Effector memory CD4-positive, alpha-beta T cell (primary cell): ENCODE results near the gene MEIS1.

Source experiments
- DNase-seq, 3 donors: peaks; one replicate each; pipeline ENCODE4 v3.0.0-alpha.2; 2020
- H3K27ac ChIP-seq: 2 replicates; pipeline ENCODE4 v1.7.0; 2013; ENCODE audit warnings: mild to moderate bottlenecking, low read length, moderate library complexity; ENCODE audit not compliant: insufficient read depth, poor library complexity, severe bottlenecking
- H3K27me3 ChIP-seq: replicated peaks from 2 replicates; pipeline ENCODE4 v1.7.0; 2013; ENCODE audit warnings: mild to moderate bottlenecking, low read length; ENCODE audit not compliant: insufficient read depth, control insufficient read depth, poor library complexity, severe bottlenecking
- H3K36me3 ChIP-seq: 2 replicates; pipeline ENCODE4 v1.7.0; 2013; ENCODE audit warnings: mild to moderate bottlenecking, low read length, moderate library complexity; ENCODE audit not compliant: control insufficient read depth, insufficient read depth
- H3K4me1 ChIP-seq: 2 replicates; pipeline ENCODE4 v1.7.0; 2013; ENCODE audit warnings: low read length, mild to moderate bottlenecking; ENCODE audit not compliant: control insufficient read depth, insufficient read depth, poor library complexity, severe bottlenecking
- H3K4me3 ChIP-seq: 2 replicates; pipeline ENCODE4 v1.7.0; 2013; ENCODE audit warnings: low read length, low read depth, mild to moderate bottlenecking; ENCODE audit not compliant: insufficient read depth, poor library complexity, severe bottlenecking
- H3K9me3 ChIP-seq: 2 replicates; pipeline ENCODE4 v1.7.0; 2013; ENCODE audit warnings: mild to moderate bottlenecking, low read length, moderate library complexity; ENCODE audit not compliant: control insufficient read depth

The MEIS1 gene

DNA sequence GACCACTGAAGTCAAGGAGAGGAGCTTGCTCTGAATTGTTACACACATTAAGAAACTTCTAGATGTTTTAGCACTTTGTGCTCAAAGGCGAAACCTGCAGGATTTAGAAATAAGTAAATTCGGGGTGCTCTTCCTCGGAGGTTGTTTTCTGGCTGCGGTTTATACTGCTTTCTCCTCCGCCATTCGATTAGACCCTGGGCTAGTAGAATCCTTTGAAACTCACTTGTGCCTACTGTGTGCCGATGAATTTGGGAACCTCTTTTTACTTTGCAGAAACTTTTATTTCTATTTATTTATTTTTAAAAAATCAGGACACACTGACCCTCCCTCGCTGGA, 3.5 kb downstream of the MEIS1 start:
- no peak for DNase-seq
- H3K36me3 ChIP-seq = no peaks in the 10 kb centered on the region
- peaks cover 12% of the 10 kb centered on the region for H3K4me1 ChIP-seq
- no peaks in the 10 kb centered on the region for H3K9me3 ChIP-seq
- no peak overlapping the region for H3K27ac ChIP-seq
- H3K4me3 ChIP-seq = no peak overlapping the region
- peaks cover 25% of the 10 kb centered on the region for H3K27me3 ChIP-seq

DNA sequence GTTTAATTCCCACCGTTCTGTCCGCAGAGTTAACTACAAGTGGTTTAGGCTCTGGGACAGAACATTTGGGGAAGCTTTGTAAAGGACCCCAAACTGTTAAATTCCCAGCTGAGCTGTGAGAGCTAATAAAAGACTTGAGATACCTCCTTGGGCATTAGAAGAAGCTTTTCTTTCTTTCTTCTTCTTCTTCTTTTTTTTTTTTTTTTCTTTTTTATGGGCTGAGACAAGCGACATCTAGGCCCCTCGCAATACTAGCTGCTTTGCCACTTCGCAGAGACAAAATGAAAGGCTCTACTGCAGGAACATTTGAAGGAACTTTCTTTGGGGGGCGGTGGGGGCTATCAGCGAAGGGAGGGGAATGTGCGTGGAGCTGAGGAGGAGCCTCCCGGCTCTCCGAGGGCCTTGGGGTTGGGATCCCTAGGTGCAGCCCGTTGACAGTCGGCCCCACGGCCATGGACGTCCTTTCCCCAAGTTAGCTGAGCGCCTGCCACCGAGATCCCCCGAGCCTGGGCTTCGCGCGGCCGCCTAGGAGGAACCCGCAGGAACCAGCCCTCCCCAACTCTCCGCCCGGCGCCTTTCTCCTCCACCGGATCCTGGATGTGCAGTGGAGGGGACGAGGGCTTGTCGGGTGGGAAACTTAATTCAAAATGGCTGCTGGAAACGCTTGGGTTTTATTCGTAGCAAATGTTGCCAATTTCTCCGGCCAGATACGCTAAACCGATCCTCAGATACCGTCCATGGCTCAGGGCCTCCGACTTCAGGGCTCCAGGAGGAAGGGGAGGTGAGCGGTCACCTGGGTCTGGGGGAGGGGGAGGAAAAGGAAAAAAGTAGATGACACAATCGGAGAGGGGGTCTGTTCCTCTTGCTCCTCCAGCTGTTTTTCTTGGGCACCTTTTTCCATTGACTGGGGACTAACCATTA, 4.2 kb downstream of the MEIS1 start:
- Histone ChIP-seq H3K27ac (no peak overlapping the region), H3K9me3 (no peaks in the 10 kb centered on the region), H3K27me3 (peaks cover 25% of the 10 kb centered on the region), H3K4me1 (peaks cover 8% of the 10 kb centered on the region), H3K4me3 (no peak overlapping the region), H3K36me3 (no peaks in the 10 kb centered on the region)
- no peak for DNase-seq

DNA sequence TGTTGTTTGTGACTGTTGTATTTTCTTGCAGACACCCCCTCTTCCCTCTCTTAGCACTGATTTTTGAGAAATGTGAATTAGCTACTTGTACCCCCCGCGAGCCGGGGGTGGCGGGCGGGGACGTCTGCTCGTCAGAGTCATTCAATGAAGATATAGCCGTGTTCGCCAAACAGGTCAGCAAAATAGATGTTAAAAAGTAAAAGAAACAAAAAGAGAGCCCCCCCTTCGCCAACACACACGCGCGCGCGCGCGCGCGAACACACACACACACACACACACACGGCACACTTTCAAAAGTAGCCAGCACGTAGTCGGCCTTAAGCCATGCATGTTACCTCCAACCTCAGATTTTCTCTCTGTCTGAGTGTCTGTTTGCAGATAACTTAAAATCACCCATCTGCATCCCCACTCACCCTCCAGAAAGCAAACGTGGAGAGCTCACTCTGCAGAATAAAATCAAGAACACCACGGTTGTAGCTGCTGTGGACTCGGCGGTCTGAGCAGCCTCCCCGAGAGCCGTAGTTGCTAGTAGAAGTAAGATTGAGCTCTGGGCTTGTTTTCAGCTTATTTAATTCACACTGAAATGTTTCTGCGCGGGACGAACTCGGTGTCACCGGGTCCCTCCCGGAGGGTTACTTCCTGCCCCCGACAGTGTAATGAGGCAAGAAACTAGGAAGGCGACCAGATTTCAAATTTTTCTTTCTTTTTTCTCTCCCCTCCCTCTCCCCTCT, 5.1 kb downstream of the MEIS1 start:
- Histone ChIP-seq H3K36me3 (no peaks in the 10 kb centered on the region), H3K27me3 (peaks cover 24% of the 10 kb centered on the region), H3K4me3 (no peak overlapping the region), H3K27ac (no peak overlapping the region), H3K4me1 (peaks cover 5% of the 10 kb centered on the region), H3K9me3 (no peaks in the 10 kb centered on the region)
- no peak for DNase-seq

DNA sequence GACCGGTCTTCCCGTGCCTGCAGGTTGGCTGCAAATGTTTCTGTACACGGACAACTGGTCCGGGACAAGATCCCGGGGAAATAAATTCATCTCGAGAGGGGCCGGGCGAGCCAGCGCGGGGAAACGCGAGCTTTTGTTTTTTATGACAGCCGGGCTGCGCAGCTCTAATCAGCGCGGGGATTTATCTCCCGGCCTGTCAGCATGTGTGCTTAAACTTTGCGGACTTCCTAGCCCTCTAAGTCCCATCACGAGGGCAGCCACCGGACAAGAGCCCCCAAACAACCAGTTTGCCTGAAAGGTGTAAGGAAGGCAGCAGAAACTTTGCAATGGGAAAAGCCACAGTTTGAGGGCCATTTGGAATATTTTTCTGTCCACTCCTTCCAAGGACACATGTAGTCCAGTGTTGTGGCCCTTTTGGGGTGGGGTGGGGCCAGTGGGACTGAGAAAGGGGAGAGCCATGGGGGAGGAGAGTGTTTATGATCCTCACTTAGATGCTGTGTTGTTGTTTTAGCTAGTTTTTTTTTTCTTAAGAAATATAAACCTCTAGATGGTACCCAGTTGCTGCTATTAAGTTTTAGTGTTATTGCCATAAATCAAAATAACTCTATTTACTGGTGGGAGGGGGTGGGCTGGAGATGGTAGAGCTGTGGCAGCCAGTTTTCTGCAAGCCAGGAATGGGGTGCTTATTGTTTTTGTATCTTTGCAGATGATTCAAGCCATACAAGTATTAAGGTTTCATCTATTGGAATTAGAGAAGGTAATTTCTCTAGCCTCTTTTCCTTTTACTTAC, 6.0 kb downstream of the MEIS1 start:
- Histone ChIP-seq H3K36me3 (no peaks in the 10 kb centered on the region), H3K27me3 (peaks cover 24% of the 10 kb centered on the region), H3K4me3 (no peak overlapping the region), H3K27ac (no peak overlapping the region), H3K9me3 (no peaks in the 10 kb centered on the region), H3K4me1 (no peaks in the 10 kb centered on the region)
- no peak for DNase-seq

DNA sequence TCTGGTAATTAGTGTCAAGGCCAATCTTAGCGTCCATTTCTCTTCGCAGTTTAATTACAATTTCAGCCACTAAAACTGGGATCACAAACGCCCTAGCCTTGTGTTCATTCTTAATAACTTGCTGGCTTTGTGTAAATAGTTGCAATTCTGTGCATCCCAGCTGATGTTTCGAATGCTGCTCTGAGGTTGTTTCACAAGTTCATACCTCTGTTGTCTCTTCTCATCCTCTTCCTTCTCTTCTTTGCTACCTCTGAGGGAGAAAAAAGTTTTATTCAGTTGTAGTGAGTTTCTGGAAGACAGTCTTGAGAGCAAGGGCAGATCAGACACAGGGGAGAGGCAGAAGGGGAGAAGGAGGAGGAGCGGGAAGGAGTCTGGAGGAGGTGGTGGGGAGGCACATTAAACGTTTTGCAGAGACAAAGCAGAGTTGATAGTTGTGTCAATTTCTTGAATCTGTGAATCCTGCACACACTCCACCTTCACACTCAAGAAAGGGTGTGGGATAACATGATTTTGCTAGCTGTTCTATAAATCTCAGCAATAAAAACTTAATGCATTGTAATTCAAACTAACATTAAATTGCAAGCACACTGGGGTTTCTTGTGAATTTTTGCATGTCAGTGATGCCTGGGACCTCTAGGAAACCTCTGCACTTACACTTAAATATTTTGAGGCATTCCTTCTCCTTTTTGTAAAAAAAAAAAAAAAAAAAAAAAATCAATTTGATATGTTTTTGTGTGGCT, 6.8 kb downstream of the MEIS1 start:
- no peaks in the 10 kb centered on the region for H3K9me3 ChIP-seq
- no peaks in the 10 kb centered on the region for H3K4me1 ChIP-seq
- peaks cover 23% of the 10 kb centered on the region for H3K27me3 ChIP-seq
- H3K27ac ChIP-seq = no peak overlapping the region
- no peak for DNase-seq
- H3K36me3 ChIP-seq = no peaks in the 10 kb centered on the region
- no peak overlapping the region for H3K4me3 ChIP-seq

DNA sequence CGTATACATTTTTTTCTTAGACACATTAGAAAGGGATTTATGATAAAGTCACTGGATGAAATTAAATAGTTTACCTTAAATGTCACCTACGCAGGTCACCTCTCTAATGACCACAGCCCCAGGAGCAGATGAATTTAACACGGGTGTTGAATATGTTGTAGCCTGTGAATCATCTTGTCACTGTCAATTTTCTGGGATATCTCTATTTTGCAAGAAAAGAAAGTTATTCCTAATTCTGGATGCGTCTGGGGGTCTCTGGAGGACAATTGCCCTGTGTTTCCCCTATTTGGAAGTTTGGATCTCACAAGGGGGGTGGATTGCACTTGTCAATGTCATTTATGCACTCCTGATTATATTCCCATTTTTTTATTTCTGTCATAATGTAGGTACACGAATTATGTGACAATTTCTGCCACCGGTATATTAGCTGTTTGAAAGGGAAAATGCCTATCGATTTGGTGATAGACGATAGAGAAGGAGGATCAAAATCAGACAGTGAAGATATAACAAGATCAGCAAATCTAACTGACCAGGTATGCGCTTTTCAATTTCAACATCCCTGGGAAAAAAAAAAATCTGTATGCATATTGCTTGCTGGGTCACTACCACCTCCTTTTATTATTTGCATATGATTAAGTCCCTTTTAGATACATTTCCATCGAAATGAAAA, 7.7 kb downstream of the MEIS1 start:
- no peak overlapping the region for H3K4me3 ChIP-seq
- no peaks in the 10 kb centered on the region for H3K9me3 ChIP-seq
- H3K4me1 ChIP-seq = no peaks in the 10 kb centered on the region
- no peak for DNase-seq
- H3K27ac ChIP-seq = no peak overlapping the region
- H3K27me3 ChIP-seq = peaks cover 20% of the 10 kb centered on the region
- no peaks in the 10 kb centered on the region for H3K36me3 ChIP-seq

DNA sequence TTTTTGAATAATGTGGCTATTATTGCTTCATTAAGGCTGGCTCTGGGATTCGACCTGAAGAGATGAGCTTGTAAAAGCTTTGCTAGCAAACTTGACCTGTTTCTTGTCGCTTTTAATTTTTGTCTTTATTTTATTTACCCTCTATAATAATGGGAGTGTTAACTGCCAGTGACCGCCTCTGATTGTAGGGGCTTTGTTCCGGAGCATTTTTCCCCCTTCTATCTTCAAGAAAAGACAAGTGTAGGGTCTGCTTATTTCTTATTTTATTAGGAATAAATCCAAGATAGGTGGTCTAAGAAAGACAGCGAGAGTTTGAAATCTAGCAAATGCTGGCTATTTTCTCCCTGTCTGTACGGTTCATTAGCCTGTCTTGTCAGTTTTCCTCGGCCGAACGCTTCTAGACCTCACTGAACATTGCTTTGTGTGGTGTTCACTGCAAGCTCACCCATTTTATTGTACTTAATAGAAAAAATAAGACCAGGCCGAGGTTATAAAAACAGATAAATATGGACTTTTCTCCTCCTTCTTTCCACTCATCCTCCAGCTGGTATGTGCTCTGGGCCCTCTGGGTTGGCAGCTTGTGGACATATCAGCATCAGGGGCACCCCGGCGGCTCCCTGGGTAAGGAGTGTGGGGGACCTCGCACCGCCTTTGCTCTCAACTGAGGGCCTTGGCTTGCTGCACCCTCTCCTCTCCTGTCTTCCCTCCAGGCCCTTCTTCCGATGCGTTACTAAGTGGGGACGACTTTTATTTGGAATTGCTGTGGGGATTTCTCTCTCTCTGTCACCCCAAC, 8.5 kb downstream of the MEIS1 start:
- DNase-seq = no peak
- Histone ChIP-seq H3K27ac (no peak overlapping the region), H3K27me3 (peaks cover 20% of the 10 kb centered on the region), H3K4me1 (no peaks in the 10 kb centered on the region), H3K4me3 (no peak overlapping the region), H3K9me3 (no peaks in the 10 kb centered on the region), H3K36me3 (no peaks in the 10 kb centered on the region)

DNA sequence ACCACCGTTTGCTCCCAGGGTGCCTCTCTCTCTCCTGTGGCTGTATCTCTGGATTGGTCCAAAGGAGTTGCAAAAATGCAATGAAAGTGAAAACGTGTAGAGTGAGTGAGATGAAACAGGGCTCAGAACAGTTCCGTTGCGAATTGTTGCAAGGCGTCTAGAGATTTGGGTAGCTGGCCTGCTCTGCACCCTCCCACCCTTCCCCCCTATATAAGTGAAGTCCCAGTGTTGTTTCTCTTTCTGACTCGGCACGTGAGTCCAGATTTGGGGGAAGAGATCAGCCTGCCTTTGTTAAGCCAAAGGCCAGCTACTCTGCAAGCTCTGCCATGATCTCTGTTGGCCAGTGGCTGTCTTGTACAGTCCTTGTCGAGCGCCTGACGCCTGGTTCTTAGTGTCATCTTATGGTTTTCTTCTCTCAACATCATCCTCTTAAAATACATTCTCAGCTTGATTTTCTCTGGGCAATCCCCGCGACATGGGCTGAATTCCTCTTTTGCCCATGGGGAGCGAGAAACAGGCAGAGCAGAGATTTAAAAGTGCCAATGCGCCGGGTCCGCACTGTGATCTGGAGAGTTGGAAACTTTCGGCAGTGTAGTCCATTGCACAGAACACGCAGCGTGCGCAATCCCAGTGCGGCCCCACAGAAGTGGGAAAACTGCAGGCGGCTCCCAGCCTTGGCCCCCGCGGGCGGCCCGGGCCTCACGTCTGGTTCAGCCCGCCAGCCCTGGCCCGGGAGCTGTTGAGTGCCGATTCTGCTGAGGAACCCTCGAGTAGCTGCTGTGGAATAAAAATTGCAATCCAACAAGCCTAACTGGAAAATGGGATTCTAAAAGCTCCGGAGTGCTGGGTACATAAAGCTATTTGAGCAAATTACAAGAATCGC, 9.3 kb downstream of the MEIS1 start:
- no peak overlapping the region for H3K4me3 ChIP-seq
- no peak for DNase-seq
- no peak overlapping the region for H3K27ac ChIP-seq
- no peaks in the 10 kb centered on the region for H3K36me3 ChIP-seq
- H3K9me3 ChIP-seq = no peaks in the 10 kb centered on the region
- H3K4me1 ChIP-seq = no peaks in the 10 kb centered on the region
- peaks cover 16% of the 10 kb centered on the region for H3K27me3 ChIP-seq
